SK-N-SH (cell line): Measurements from ENCODE around the gene SLC4A2. TPM values are rescaled to one million over a fixed set of nuclear protein-coding genes. Genes with fewer than 3 reads are reported as not detected.

Source experiments
- CTCF ChIA-PET: fragments of 300-600, 350-600 bp; formaldehyde crosslinking; extraction: SDS; loops from one replicate; lab custom pipeline; 2021; lab: Yijun Ruan, JAX
- POLR2A ChIA-PET: fragments of 350-600 bp; sonication (Branson Sonifier 250); formaldehyde crosslinking; extraction: SDS; loops from one replicate; lab custom pipeline; 2020; ENCODE audit warnings: antibody characterized with exemption, inconsistent platforms; lab: Yijun Ruan, JAX
- DNase-seq: peaks from one replicate; pipeline ENCODE4 v3.0.0; 2012
- H2AFZ ChIP-seq: fragments of 200-600 bp; sonication (generic); 2 replicates; pipeline ENCODE4 v1.8.1; 2016; ENCODE audit warnings: antibody characterized with exemption, mild to moderate bottlenecking, low read depth
- H3F3A ChIP-seq: fragments of 200-600 bp; sonication (generic); replicated peaks from 2 replicates; pipeline ENCODE3; 2016; ENCODE audit warnings: antibody characterized with exemption, mild to moderate bottlenecking; ENCODE audit not compliant: insufficient read depth
- H3K27ac ChIP-seq, 2 experiments: fragments of 200-500 bp in 1 of 2; fragments of 200-600 bp in 1 of 2; sonication (Bioruptor generic) in 1 of 2; sonication (generic), shearing (Covaris generic) in 1 of 2; 2 replicates each; pipeline versions ENCODE4 v1.5.1 to v1.6.1; 2014 to 2016; ENCODE audit warnings: low read depth in 2 of 2, inconsistent platforms in 1 of 2, low read length in 1 of 2, mild to moderate bottlenecking in 1 of 2, mixed read lengths in 1 of 2
- H3K27me3 ChIP-seq: fragments of 200-600 bp; sonication (generic), shearing (Covaris generic); 2 replicates; pipeline ENCODE4 v1.6.1; 2016; ENCODE audit warnings: mixed run types; ENCODE audit not compliant: insufficient read depth
- H3K36me3 ChIP-seq, 2 experiments: fragments of 200-500 bp in 1 of 2; fragments of 200-600 bp in 1 of 2; sonication (Bioruptor generic) in 1 of 2; sonication (generic) in 1 of 2; replicated peaks in 1 of 2; 2 replicates each; pipeline versions ENCODE3 to v1.5.1; 2014 to 2016; ENCODE audit warnings: low read length in 1 of 2, mild to moderate bottlenecking in 1 of 2; ENCODE audit not compliant: insufficient read depth in 2 of 2, control insufficient read depth in 1 of 2
- H3K4me1 ChIP-seq, 2 experiments: fragments of 200-500 bp in 1 of 2; fragments of 200-600 bp in 1 of 2; sonication (Bioruptor generic) in 1 of 2; sonication (generic), shearing (Covaris generic) in 1 of 2; 2 replicates each; pipeline versions ENCODE4 v1.5.1 to v1.6.1; 2014 to 2016; ENCODE audit warnings: low read depth in 1 of 2, low read length in 1 of 2, mixed run types in 1 of 2; ENCODE audit not compliant: insufficient read depth in 2 of 2, control insufficient read depth in 1 of 2
- H3K4me2 ChIP-seq: fragments of 200-600 bp; sonication (generic), shearing (Covaris generic); 2 replicates; pipeline ENCODE4 v1.6.1; 2017; ENCODE audit warnings: mixed run types
- H3K4me3 ChIP-seq, 2 experiments: fragments of 200-500 bp in 1 of 2; fragments of 200-600 bp in 1 of 2; sonication (Bioruptor generic) in 1 of 2; sonication (generic), shearing (Covaris generic) in 1 of 2; 2 replicates each; pipeline versions ENCODE4 v1.5.1 to v1.8.1; 2014 to 2016; ENCODE audit warnings: low read depth in 2 of 2, inconsistent platforms in 1 of 2, low read length in 1 of 2, mild to moderate bottlenecking in 1 of 2, mixed read lengths in 1 of 2, moderate library complexity in 1 of 2
- H3K79me2 ChIP-seq: fragments of 200-600 bp; sonication (generic); 2 replicates; pipeline ENCODE4 v1.8.1; 2017; ENCODE audit warnings: mild to moderate bottlenecking; ENCODE audit not compliant: insufficient read depth
- H3K9ac ChIP-seq: fragments of 200-600 bp; sonication (generic); 2 replicates; pipeline ENCODE4 v1.6.1; 2017; ENCODE audit warnings: mixed run types
- H3K9me2 ChIP-seq: fragments of 200-600 bp; sonication (generic); 2 replicates; pipeline ENCODE4 v1.6.1; 2017; ENCODE audit warnings: mixed run types
- H3K9me3 ChIP-seq: fragments of 200-600 bp; sonication (generic); 2 replicates; pipeline ENCODE4 v1.6.1; 2017; ENCODE audit warnings: mixed run types, mild to moderate bottlenecking, moderate library complexity
- H4K20me1 ChIP-seq: fragments of 200-600 bp; sonication (generic); 2 replicates; pipeline ENCODE4 v1.6.1; 2017; ENCODE audit warnings: mild to moderate bottlenecking, mixed run types; ENCODE audit not compliant: insufficient read depth
- FOXM1 ChIP-seq: IDR thresholded peaks from 2 replicates; pipeline ENCODE4 v1.4.0; 2012; ENCODE audit warnings: low read depth, mild to moderate bottlenecking
- JUND ChIP-seq: IDR thresholded peaks from 2 replicates; pipeline ENCODE4 v1.4.0; 2012
- NRF1 ChIP-seq: IDR thresholded peaks from 2 replicates; pipeline ENCODE4 v1.6.1; 2012; ENCODE audit warnings: low read depth, mild to moderate bottlenecking, low read length
- SMC3 ChIP-seq: IDR thresholded peaks from 2 replicates; pipeline ENCODE4 v1.6.1; 2012; ENCODE audit warnings: low read depth, low read length, improper control_type of control experiment
- TAF1 ChIP-seq: IDR thresholded peaks from 2 replicates; pipeline ENCODE4 v1.6.1; 2012; ENCODE audit warnings: low read depth, mild to moderate bottlenecking, low read length, moderate library complexity, borderline replicate concordance
- WGBS: methylation state at CpG from one replicate; pipeline ENCODE4 v1.1.6; 2017; ENCODE audit warnings: low lambda C conversion rate; 5-methylcytosine and 5-hydroxymethylcytosine counted together
- polyA plus RNA-seq, 3 experiments: library from polyadenylated mRNA; depleted of rRNA; stranded (reverse); fragments of >200 nt; gene quantifications; 2 replicates each; pipeline ENCODE4 v1.2.3, GENCODE V29; 2012
- TF ChIP-seq, protein P1 (sequence below): fragments of 200-600 bp; sonication (generic); IDR thresholded peaks from 2 replicates; pipeline ENCODE4 v1.6.1; 2017; ENCODE audit warnings: antibody characterized with exemption, mild to moderate bottlenecking, moderate library complexity
- TF ChIP-seq, protein P2 (sequence below): IDR thresholded peaks from 2 replicates; pipeline ENCODE4 v1.6.1; 2012; ENCODE audit warnings: mild to moderate bottlenecking, low read depth, low read length, moderate library complexity

SLC4A2 gene
- polyA plus RNA-seq, 1 of the 3 experiments (the other 2 are of a cell fraction), result 167 TPM

- TF ChIP-seq TAF1, result no peak
- no peak for TF ChIP-seq JUND
- no peak for TF ChIP-seq FOXM1
Measured at GRCh38 chr7:151031011-151031410, 28.4 kb upstream of the SLC4A2 start (continued).

DNA sequence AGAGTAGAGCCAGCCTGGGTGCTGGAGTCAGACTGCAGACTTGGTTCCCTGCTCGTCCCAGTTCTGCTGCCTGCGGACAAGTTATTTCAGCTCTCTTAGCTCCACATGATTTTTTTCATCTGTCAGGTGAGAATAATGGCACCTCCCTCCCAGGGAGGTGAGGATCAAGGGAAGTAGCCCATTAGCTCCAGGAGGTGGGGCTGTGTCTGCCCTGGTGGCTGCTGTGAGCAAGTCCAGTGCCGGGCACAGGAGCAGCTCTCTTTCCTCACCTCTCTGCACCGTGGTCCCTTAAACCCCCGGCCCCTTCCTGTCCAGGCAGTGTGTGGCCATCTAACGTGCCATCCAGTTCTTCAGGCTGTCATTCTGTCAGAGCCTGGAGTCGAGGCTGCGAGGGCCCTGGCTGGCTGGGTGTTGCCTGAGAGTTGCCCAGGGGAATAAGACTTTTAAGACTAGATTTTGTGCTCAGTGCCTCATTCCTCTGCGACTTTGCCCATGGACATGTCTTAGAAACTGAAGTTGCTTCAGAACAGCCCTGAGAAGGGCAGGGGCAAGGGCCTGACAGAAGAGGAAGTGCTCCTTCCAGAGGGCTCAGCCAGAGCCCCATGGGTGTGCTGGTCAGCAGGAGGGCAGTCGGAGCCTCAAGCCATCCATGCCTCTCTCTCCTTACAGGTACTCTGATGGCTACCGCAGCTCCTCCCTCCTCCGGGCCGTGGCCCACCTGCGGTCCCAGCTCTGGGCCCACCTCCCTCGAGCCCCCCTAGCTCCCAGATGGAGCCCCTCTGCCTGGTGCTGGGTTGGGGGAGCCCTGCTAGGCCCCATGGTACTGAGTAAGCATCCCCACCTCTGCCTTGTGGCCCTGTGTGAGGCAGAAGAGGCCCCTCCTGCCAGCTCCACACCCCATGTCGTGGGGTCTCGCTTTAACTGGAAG is 26.2 kb upstream of the SLC4A2 start:
- no peak overlapping the region for H3K4me3 ChIP-seq
- H3K36me3 ChIP-seq, result peaks cover 12 to 52% of the 10 kb centered on the region in 2 experiments
- no peak for TF ChIP-seq NRF1
- TF ChIP-seq, protein P1, sequence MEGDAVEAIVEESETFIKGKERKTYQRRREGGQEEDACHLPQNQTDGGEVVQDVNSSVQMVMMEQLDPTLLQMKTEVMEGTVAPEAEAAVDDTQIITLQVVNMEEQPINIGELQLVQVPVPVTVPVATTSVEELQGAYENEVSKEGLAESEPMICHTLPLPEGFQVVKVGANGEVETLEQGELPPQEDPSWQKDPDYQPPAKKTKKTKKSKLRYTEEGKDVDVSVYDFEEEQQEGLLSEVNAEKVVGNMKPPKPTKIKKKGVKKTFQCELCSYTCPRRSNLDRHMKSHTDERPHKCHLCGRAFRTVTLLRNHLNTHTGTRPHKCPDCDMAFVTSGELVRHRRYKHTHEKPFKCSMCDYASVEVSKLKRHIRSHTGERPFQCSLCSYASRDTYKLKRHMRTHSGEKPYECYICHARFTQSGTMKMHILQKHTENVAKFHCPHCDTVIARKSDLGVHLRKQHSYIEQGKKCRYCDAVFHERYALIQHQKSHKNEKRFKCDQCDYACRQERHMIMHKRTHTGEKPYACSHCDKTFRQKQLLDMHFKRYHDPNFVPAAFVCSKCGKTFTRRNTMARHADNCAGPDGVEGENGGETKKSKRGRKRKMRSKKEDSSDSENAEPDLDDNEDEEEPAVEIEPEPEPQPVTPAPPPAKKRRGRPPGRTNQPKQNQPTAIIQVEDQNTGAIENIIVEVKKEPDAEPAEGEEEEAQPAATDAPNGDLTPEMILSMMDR, result peak; percentile 25
- H3K27ac ChIP-seq, result no peak overlapping the region
- H3K9me2 ChIP-seq, result no peaks in the 10 kb centered on the region
- H4K20me1 ChIP-seq, result no peaks in the 10 kb centered on the region
- CTCF ChIA-PET, result interaction anchor here (0.6 to 9.5 kb wide), 12 partner anchors 15 to 211 kb away, joined by 3 to 59 read pairs (median 4); no protein-coding TSS in a partner anchor
- POLR2A ChIA-PET, result no interaction called here
- H2AFZ ChIP-seq, result no peak overlapping the region
- WGBS, result 90% methylated on average over 16 of the region's 17 CpGs
- no peak for DNase-seq
- H3F3A ChIP-seq, result peaks cover 11% of the 10 kb centered on the region
- H3K9me3 ChIP-seq, result no peaks in the 10 kb centered on the region
- H3K4me2 ChIP-seq, result no peak overlapping the region
- H3K4me1 ChIP-seq, result peaks cover under 1 to 16% of the 10 kb centered on the region in 2 experiments; a peak in 3 of 4 replicates
- H3K27me3 ChIP-seq, result no peaks in the 10 kb centered on the region
- H3K79me2 ChIP-seq, result peaks cover 46% of the 10 kb centered on the region
- H3K9ac ChIP-seq, result no peak overlapping the region

- Histone ChIP-seq H3K36me3 (peaks cover 12 to 52% of the 10 kb centered on the region in 2 experiments), H4K20me1 (no peaks in the 10 kb centered on the region), H3K9ac (no peak overlapping the region), H3K4me1 (peaks cover 7 to 22% of the 10 kb centered on the region in 2 experiments), H3K4me3 (no peak overlapping the region), H3F3A (peaks cover 16% of the 10 kb centered on the region)
- POLR2A ChIA-PET, result interaction anchor here (1.3 kb wide), 1 partner anchor 11 kb away, joined by 3 read pairs; no protein-coding TSS in a partner anchor
- no peak for DNase-seq
- TF ChIP-seq SMC3 (no peak), FOXM1 (no peak)
- TF ChIP-seq, protein P2, sequence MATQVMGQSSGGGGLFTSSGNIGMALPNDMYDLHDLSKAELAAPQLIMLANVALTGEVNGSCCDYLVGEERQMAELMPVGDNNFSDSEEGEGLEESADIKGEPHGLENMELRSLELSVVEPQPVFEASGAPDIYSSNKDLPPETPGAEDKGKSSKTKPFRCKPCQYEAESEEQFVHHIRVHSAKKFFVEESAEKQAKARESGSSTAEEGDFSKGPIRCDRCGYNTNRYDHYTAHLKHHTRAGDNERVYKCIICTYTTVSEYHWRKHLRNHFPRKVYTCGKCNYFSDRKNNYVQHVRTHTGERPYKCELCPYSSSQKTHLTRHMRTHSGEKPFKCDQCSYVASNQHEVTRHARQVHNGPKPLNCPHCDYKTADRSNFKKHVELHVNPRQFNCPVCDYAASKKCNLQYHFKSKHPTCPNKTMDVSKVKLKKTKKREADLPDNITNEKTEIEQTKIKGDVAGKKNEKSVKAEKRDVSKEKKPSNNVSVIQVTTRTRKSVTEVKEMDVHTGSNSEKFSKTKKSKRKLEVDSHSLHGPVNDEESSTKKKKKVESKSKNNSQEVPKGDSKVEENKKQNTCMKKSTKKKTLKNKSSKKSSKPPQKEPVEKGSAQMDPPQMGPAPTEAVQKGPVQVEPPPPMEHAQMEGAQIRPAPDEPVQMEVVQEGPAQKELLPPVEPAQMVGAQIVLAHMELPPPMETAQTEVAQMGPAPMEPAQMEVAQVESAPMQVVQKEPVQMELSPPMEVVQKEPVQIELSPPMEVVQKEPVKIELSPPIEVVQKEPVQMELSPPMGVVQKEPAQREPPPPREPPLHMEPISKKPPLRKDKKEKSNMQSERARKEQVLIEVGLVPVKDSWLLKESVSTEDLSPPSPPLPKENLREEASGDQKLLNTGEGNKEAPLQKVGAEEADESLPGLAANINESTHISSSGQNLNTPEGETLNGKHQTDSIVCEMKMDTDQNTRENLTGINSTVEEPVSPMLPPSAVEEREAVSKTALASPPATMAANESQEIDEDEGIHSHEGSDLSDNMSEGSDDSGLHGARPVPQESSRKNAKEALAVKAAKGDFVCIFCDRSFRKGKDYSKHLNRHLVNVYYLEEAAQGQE, result no peak
- TF ChIP-seq, all 33 proteins: peak for 0
- H3K79me2 ChIP-seq, result peaks cover 42% of the 10 kb centered on the region
- no peaks in the 10 kb centered on the region for H3K9me2 ChIP-seq
- H3K27me3 ChIP-seq, result no peaks in the 10 kb centered on the region
- no peak overlapping the region for H3K4me2 ChIP-seq
- H3K9me3 ChIP-seq, result no peaks in the 10 kb centered on the region
- H2AFZ ChIP-seq, result no peak overlapping the region
- H3K27ac ChIP-seq, result no peak overlapping the region
- CTCF ChIA-PET, result interaction anchor here (1.2 to 9.5 kb wide), 5 partner anchors 15 to 133 kb away, joined by 4 to 59 read pairs (median 6); no protein-coding TSS in a partner anchor
- WGBS, result 95% methylated on average over 4 of the region's 5 CpGs
Measured at GRCh38 chr7:151033864-151034249, 25.5 kb upstream of the SLC4A2 start.
